GM23338 (cell line): Measurements from ENCODE around the gene PKM. TPM values are rescaled to one million over a fixed set of nuclear protein-coding genes. Genes with fewer than 3 reads are reported as not detected.

Experiments
- ATAC-seq: fragments of 200-7000 bp; cut with Tn5 transposase; 3 replicates; pipeline ENCODE4 v1.9.1; 2020
- DNase-seq: peaks from one replicate; pipeline ENCODE4 v3.0.0-alpha.2; 2015; ENCODE audit warnings: low spot score
- H2AFZ ChIP-seq: fragments of 200-600 bp; sonication (generic); 2 replicates; pipeline ENCODE4 v1.8.0; 2016; ENCODE audit warnings: antibody characterized with exemption, mild to moderate bottlenecking, moderate library complexity
- H3F3A ChIP-seq: fragments of 200-600 bp; sonication (generic); replicated peaks from 2 replicates; pipeline ENCODE4 v1.8.0; 2017; ENCODE audit warnings: antibody characterized with exemption, mixed run types, low read depth
- H3K27ac ChIP-seq: fragments of 200-600 bp; sonication (generic); 2 replicates; pipeline ENCODE4 v1.6.1; 2016; ENCODE audit warnings: low read depth
- H3K27me3 ChIP-seq: fragments of 200-600 bp; sonication (generic); 2 replicates; pipeline ENCODE4 v1.8.0; 2016; ENCODE audit warnings: mild to moderate bottlenecking, mixed run types, moderate library complexity; ENCODE audit not compliant: insufficient read depth
- H3K36me3 ChIP-seq: fragments of 200-600 bp; sonication (generic); 2 replicates; pipeline ENCODE4 v1.8.0; 2016; ENCODE audit warnings: mild to moderate bottlenecking; ENCODE audit not compliant: insufficient read depth
- H3K4me1 ChIP-seq: fragments of 200-600 bp; sonication (generic); 2 replicates; pipeline ENCODE4 v1.8.0; 2016; ENCODE audit warnings: mild to moderate bottlenecking, moderate library complexity; ENCODE audit not compliant: insufficient read depth
- H3K4me2 ChIP-seq: fragments of 200-600 bp; sonication (generic); 2 replicates; pipeline ENCODE4 v1.7.1; 2017; ENCODE audit warnings: mixed run types
- H3K4me3 ChIP-seq: fragments of 200-600 bp; sonication (generic); 2 replicates; pipeline ENCODE4 v1.6.1; 2016; ENCODE audit warnings: mixed run types
- H3K79me2 ChIP-seq: fragments of 200-600 bp; sonication (generic); replicated peaks from 2 replicates; pipeline ENCODE4 v1.8.0; 2017; ENCODE audit warnings: mild to moderate bottlenecking; ENCODE audit not compliant: insufficient read depth
- H3K9me2 ChIP-seq: fragments of 200-600 bp; sonication (generic); 2 replicates; pipeline ENCODE4 v1.8.0; 2017; ENCODE audit not compliant: insufficient read depth
- H4K20me1 ChIP-seq: fragments of 200-600 bp; sonication (generic); replicated peaks from 2 replicates; pipeline ENCODE4 v1.8.0; 2017; ENCODE audit warnings: mild to moderate bottlenecking; ENCODE audit not compliant: insufficient read depth
- H3K27ac Mint-ChIP-seq: 2 replicates; pipeline ENCODE4 v1.8.0; 2020; ENCODE audit warnings: inconsistent platforms, mild to moderate bottlenecking, moderate library complexity, mixed read lengths
- H3K27me3 Mint-ChIP-seq: 3 replicates; pipeline ENCODE4 v1.8.0; 2022; ENCODE audit warnings: low read depth, mild to moderate bottlenecking, moderate library complexity, mixed read lengths, inconsistent platforms; ENCODE audit not compliant: insufficient read depth, poor library complexity
- H3K36me3 Mint-ChIP-seq: 3 replicates; pipeline ENCODE4 v1.8.0; 2021; ENCODE audit warnings: low read depth, mild to moderate bottlenecking, inconsistent platforms, moderate library complexity, mixed read lengths
- H3K4me1 Mint-ChIP-seq: 3 replicates; pipeline ENCODE4 v1.8.0; 2020; ENCODE audit warnings: mild to moderate bottlenecking, inconsistent platforms, mixed read lengths
- H3K4me3 Mint-ChIP-seq: 3 replicates; pipeline ENCODE4 v1.8.0; 2021; ENCODE audit warnings: moderate library complexity, mild to moderate bottlenecking, inconsistent platforms, mixed read lengths
- H3K9me3 Mint-ChIP-seq: 3 replicates; pipeline ENCODE4 v1.8.0; 2020; ENCODE audit warnings: moderate library complexity, mild to moderate bottlenecking, inconsistent platforms, mixed read lengths
- CREB1 ChIP-seq: fragments of 250-450 bp; sonication (Bioruptor Pico); IDR thresholded peaks from 2 replicates; pipeline ENCODE4 v1.5.0; 2020; ENCODE audit warnings: low read depth, mild to moderate bottlenecking, moderate library complexity
- CTCF ChIP-seq, 2 experiments: fragments of 200-600 bp in 1 of 2; sonication (generic) in 1 of 2; conservative IDR thresholded peaks; 2 replicates each; pipeline versions ENCODE4 v1.5.1 to v1.6.1; 2016 to 2017; ENCODE audit warnings: antibody characterized with exemption in 2 of 2, low read depth in 2 of 2, mild to moderate bottlenecking in 2 of 2, moderate library complexity in 1 of 2
- ETS1 ChIP-seq: IDR thresholded peaks from 2 replicates; pipeline ENCODE4 v1.6.1; 2016; ENCODE audit warnings: antibody characterized with exemption
- EZH2 ChIP-seq: fragments of 200-600 bp; sonication (generic); IDR thresholded peaks from one replicate; pipeline ENCODE4 v1.8.0; 2017; ENCODE audit warnings: antibody characterized with exemption, mild to moderate bottlenecking, low read depth; ENCODE audit not compliant: unreplicated experiment
- EZH2phosphoT487 ChIP-seq: fragments of 200-600 bp; sonication (generic); IDR thresholded peaks from one replicate; pipeline ENCODE4 v1.8.1; 2018; ENCODE audit warnings: antibody characterized with exemption; ENCODE audit not compliant: unreplicated experiment
- JUNB ChIP-seq: IDR thresholded peaks from one replicate; pipeline ENCODE4 v1.6.1; 2016; ENCODE audit warnings: antibody characterized with exemption; ENCODE audit not compliant: unreplicated experiment
- NANOG ChIP-seq: IDR thresholded peaks from 2 replicates; pipeline ENCODE4 v1.6.1; 2016; ENCODE audit warnings: antibody characterized with exemption, borderline replicate concordance
- POLR2AphosphoS5 ChIP-seq: IDR thresholded peaks from 2 replicates; pipeline ENCODE4 v1.6.1; 2016; ENCODE audit warnings: antibody characterized with exemption, low read depth
- REST ChIP-seq: IDR thresholded peaks from one replicate; pipeline ENCODE4 v1.6.1; 2018; ENCODE audit warnings: antibody characterized with exemption; ENCODE audit not compliant: unreplicated experiment
- STAT1 ChIP-seq: IDR thresholded peaks from one replicate; pipeline ENCODE4 v1.6.1; 2016; ENCODE audit warnings: antibody characterized with exemption; ENCODE audit not compliant: unreplicated experiment
- ZNF114 ChIP-seq: fragments of 250-450 bp; sonication (Bioruptor Pico); IDR thresholded peaks from 2 replicates; pipeline ENCODE4 v1.5.0; 2020; ENCODE audit warnings: mild to moderate bottlenecking, moderate library complexity
- ZNF331 ChIP-seq: fragments of 250-450 bp; sonication (Bioruptor Pico); IDR thresholded peaks from 2 replicates; pipeline ENCODE4 v1.5.0; 2020; ENCODE audit warnings: low read depth, mild to moderate bottlenecking, moderate library complexity
- ZNF462 ChIP-seq: fragments of 250-450 bp; sonication (Bioruptor Pico); IDR thresholded peaks from 2 replicates; pipeline ENCODE4 v1.5.0; 2020; ENCODE audit warnings: mild to moderate bottlenecking, moderate library complexity
- polyA plus RNA-seq: library from polyadenylated mRNA; unstranded; fragments of >200 nt; fragmentation: Nextera tagmentation; extraction: Ambion mirVana; gene quantifications from 2 replicates; pipeline ENCODE4 v1.2.1, GENCODE V29; 2016
- total RNA-seq: library from RNA; depleted of rRNA; stranded (reverse); fragments of >200 nt; shearing (Covaris generic); gene quantifications from 2 replicates; pipeline ENCODE4 v1.2.3, GENCODE V29; 2014

PKM gene
- total and polyA plus RNA-seq, 2 experiments from 2014 or later = 432 to 1,137 TPM

- no peak overlapping the region for H3K27ac ChIP-seq
- no peaks in the 10 kb centered on the region for H3K27me3 ChIP-seq
- DNase-seq (no peak), ATAC-seq (no peak)
- H3K4me2 ChIP-seq = no peak overlapping the region
- H3K4me1 ChIP-seq = no peaks in the 10 kb centered on the region
- Mint-ChIP-seq H3K27ac (no peak overlapping the region), H3K9me3 (no peaks in the 10 kb centered on the region), H3K4me1 (no peaks in the 10 kb centered on the region), H3K27me3 (peaks cover 14% of the 10 kb centered on the region), H3K4me3 (no peak overlapping the region), H3K36me3 (no peaks in the 10 kb centered on the region)
- no peak overlapping the region for H3K4me3 ChIP-seq
- H3K79me2 ChIP-seq = no peaks in the 10 kb centered on the region
- no peak overlapping the region for H2AFZ ChIP-seq
- H3K36me3 ChIP-seq = no peaks in the 10 kb centered on the region
- no peak for TF ChIP-seq CREB1 (CRISPR knock-in tag)
- TF ChIP-seq ZNF462 = no peak
- no peak for TF ChIP-seq EZH2phosphoT487
- no peak for TF ChIP-seq REST
- TF ChIP-seq CTCF (conservative IDR thresholded peaks at IDR 0.05; ENCODE audit: low read depth in 2 of 2) = no peak
- TF ChIP-seq POLR2AphosphoS5 = no peak
- no peak for TF ChIP-seq ZNF114
- TF ChIP-seq ETS1 = no peak
- TF ChIP-seq STAT1 = no peak
- TF ChIP-seq JUNB = no peak
- TF ChIP-seq ZNF331 = no peak
- TF ChIP-seq NANOG = no peak
- TF ChIP-seq EZH2 = no peak
- H4K20me1 ChIP-seq = no peaks in the 10 kb centered on the region
- H3K9me2 ChIP-seq = no peaks in the 10 kb centered on the region
- no peaks in the 10 kb centered on the region for H3F3A ChIP-seq
Observed at GRCh38 chr15:72278737-72279136, 47.7 kb upstream of the PKM start.
